HG03571 (cell line): ENCODE measurements around the gene CHTF18.

Experiments used
- ATAC-seq: cut with Tn5 transposase; IDR thresholded peaks from one replicate; pipeline ENCODE4 v1.9.1; 2021; ENCODE audit not compliant: unreplicated experiment

Gene CHTF18

GRCh38 chr16:760065-760464 is 28.4 kb upstream of the CHTF18 start:
- no peak for ATAC-seq

GRCh38 chr16:760545-761343 is 27.7 kb upstream of the CHTF18 start, which contains the start of gene MSLN:
TSS of gene MSLN (plus strand) at chr16:760734. CDS start at chr16:762681, 1,947 bp downstream.
- ATAC-seq, result no peak

- ATAC-seq, result no peak
These were observed 26.6 kb upstream of the CHTF18 start for GRCh38 chr16:761625-762513.

- ATAC-seq, result no peak
These were observed 25.7 kb upstream of the CHTF18 start for GRCh38 chr16:762595-763268.

GRCh38 chr16:763369-764183 is 24.8 kb upstream of the CHTF18 start:
- no peak for ATAC-seq

GRCh38 chr16:764184-764750 is 24.2 kb upstream of the CHTF18 start:
- no peak for ATAC-seq

- ATAC-seq, result no peak
These were observed 23.5 kb upstream of the CHTF18 start for GRCh38 chr16:764848-765487.

GRCh38 chr16:765488-765865 is 22.9 kb upstream of the CHTF18 start:
- ATAC-seq, result no peak

- no peak for ATAC-seq
These were observed 22.2 kb upstream of the CHTF18 start for GRCh38 chr16:766008-766819.

GRCh38 chr16:766820-767640 is 21.4 kb upstream of the CHTF18 start:
- ATAC-seq, result no peak

GRCh38 chr16:767743-768235 is 20.6 kb upstream of the CHTF18 start:
- no peak for ATAC-seq

GRCh38 chr16:768428-768827 is 20.0 kb upstream of the CHTF18 start:
- no peak for ATAC-seq

- ATAC-seq, result no peak
These were observed 19.1 kb upstream of the CHTF18 start for GRCh38 chr16:769184-769784.

- ATAC-seq, result no peak
These were observed 18.5 kb upstream of the CHTF18 start for GRCh38 chr16:769934-770333.

- no peak for ATAC-seq
These were observed 18.0 kb upstream of the CHTF18 start for GRCh38 chr16:770411-770810.

GRCh38 chr16:772959-773358 is 15.5 kb upstream of the CHTF18 start:
- no peak for ATAC-seq
